Astrocyte (in vitro differentiated cells and primary cell): ENCODE measurements around the gene HAPSTR1.

Source experiments
- CTCF ChIP-seq: IDR thresholded peaks from 2 replicates; pipeline ENCODE4 v1.5.1; 2011; ENCODE audit warnings: low read depth, mild to moderate bottlenecking, inconsistent platforms, low read length, moderate library complexity; ENCODE audit not compliant: insufficient read depth
- EZH2 ChIP-seq: IDR thresholded peaks from 2 replicates; pipeline ENCODE4 v1.6.1; 2012; ENCODE audit warnings: mild to moderate bottlenecking, low read length, inconsistent platforms; ENCODE audit not compliant: insufficient read depth

DNA sequence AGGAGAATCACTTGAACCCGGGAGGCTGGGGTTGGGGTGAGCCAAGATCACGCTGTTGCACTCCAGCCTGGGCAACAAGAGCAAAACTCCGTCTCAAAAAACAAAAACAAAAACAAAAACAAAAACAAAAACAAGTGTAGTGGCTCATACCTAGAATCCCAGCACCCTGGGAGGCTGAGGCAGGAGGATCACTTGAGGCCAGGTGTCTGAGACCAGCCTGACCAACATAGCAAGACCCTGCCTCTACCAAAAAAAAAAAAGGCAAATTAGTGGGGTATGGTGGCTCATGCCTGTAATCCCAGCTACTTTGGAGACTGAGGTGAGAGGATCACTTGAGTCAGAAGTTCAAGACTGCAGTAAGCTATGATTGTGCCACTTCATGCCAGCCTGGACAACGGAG, 26.4 kb upstream of the HAPSTR1 start:
- TF ChIP-seq CTCF (no peak), EZH2 (no peak)
